Mesenchymal stem cell (in vitro differentiated cells and primary cell): ENCODE data around the gene ZC3H11A.

Experiments used
- DNase-seq: peaks from one replicate; pipeline ENCODE4 v3.0.0-alpha.2; 2013
- H2AFZ ChIP-seq: one replicate; pipeline ENCODE4 v1.6.1; 2013; ENCODE audit warnings: low read depth, mild to moderate bottlenecking, control low read depth, inconsistent platforms, low read length, moderate library complexity
- H2AK5ac ChIP-seq: 2 replicates; pipeline ENCODE4 v1.6.1; 2013; ENCODE audit warnings: low read length, moderate library complexity, mild to moderate bottlenecking, inconsistent platforms; ENCODE audit not compliant: severe bottlenecking
- H2BK120ac ChIP-seq: one replicate; pipeline ENCODE4 v1.6.1; 2013; ENCODE audit warnings: low read depth, mild to moderate bottlenecking, inconsistent platforms, low read length, moderate library complexity
- H2BK12ac ChIP-seq, 2 experiments: one replicate each; pipeline ENCODE4 v1.6.1; 2013; ENCODE audit warnings: inconsistent platforms in 2 of 2, low read length in 2 of 2, mild to moderate bottlenecking in 2 of 2, moderate library complexity in 2 of 2, control low read depth in 1 of 2
- H2BK15ac ChIP-seq: one replicate; pipeline ENCODE4 v1.6.1; 2013; ENCODE audit warnings: mild to moderate bottlenecking, low read depth, inconsistent platforms; ENCODE audit not compliant: poor library complexity, severe bottlenecking
- H2BK5ac ChIP-seq: 2 replicates; pipeline ENCODE4 v1.6.1; 2013; ENCODE audit warnings: low read depth, mild to moderate bottlenecking, low read length, control low read depth, inconsistent platforms; ENCODE audit not compliant: poor library complexity, severe bottlenecking
- H3K14ac ChIP-seq, 2 experiments: one replicate each; pipeline ENCODE4 v1.6.1; 2013; ENCODE audit warnings: inconsistent platforms in 2 of 2, low read length in 2 of 2, control low read depth in 1 of 2, mild to moderate bottlenecking in 1 of 2, moderate library complexity in 1 of 2
- H3K18ac ChIP-seq, 2 experiments: one replicate each; pipeline ENCODE4 v1.6.1; 2013; ENCODE audit warnings: inconsistent platforms in 2 of 2, low read length in 2 of 2, control low read depth in 1 of 2, low read depth in 1 of 2, mild to moderate bottlenecking in 1 of 2
- H3K23ac ChIP-seq, 2 experiments: one replicate each; pipeline ENCODE4 v1.6.1; 2013; ENCODE audit warnings: inconsistent platforms in 2 of 2, low read length in 2 of 2, mild to moderate bottlenecking in 2 of 2, moderate library complexity in 2 of 2, control low read depth in 1 of 2
- H3K27ac ChIP-seq: 2 replicates; pipeline ENCODE4 v1.5.1; 2013; ENCODE audit warnings: mild to moderate bottlenecking, moderate library complexity, low read length, control low read depth, inconsistent platforms; ENCODE audit not compliant: poor library complexity, severe bottlenecking
- H3K27me3 ChIP-seq, 2 experiments: 2 replicates each; pipeline versions ENCODE4 v1.6.1 to v1.7.0; 2013; ENCODE audit warnings: low read length in 2 of 2, mild to moderate bottlenecking in 2 of 2, moderate library complexity in 2 of 2, control low read depth in 1 of 2, inconsistent platforms in 1 of 2; ENCODE audit not compliant: control insufficient read depth in 1 of 2, insufficient read depth in 1 of 2
- H3K36me3 ChIP-seq, 2 experiments: 2 replicates each; pipeline versions ENCODE4 v1.6.1 to v1.7.0; 2013; ENCODE audit warnings: low read length in 2 of 2, control low read depth in 1 of 2, inconsistent platforms in 1 of 2, low read depth in 1 of 2, mild to moderate bottlenecking in 1 of 2; ENCODE audit not compliant: insufficient read depth in 2 of 2, control insufficient read depth in 1 of 2
- H3K4ac ChIP-seq, 2 experiments: one replicate each; pipeline ENCODE4 v1.6.1; 2013; ENCODE audit warnings: inconsistent platforms in 2 of 2, low read length in 2 of 2, mild to moderate bottlenecking in 2 of 2, moderate library complexity in 2 of 2, control low read depth in 1 of 2, low read depth in 1 of 2
- H3K4me1 ChIP-seq: 2 replicates; pipeline ENCODE4 v1.6.1; 2013; ENCODE audit warnings: low read depth, low read length, control low read depth; ENCODE audit not compliant: control insufficient read depth, insufficient read depth
- H3K4me2 ChIP-seq: 2 replicates; pipeline ENCODE4 v1.6.1; 2013; ENCODE audit warnings: low read length, mild to moderate bottlenecking, inconsistent platforms; ENCODE audit not compliant: poor library complexity, severe bottlenecking
- H3K4me3 ChIP-seq, 2 experiments: 2 replicates each; pipeline versions ENCODE4 v1.5.1 to v1.7.0; 2013; ENCODE audit warnings: low read length in 2 of 2, mild to moderate bottlenecking in 2 of 2, control low read depth in 1 of 2, low read depth in 1 of 2; ENCODE audit not compliant: insufficient read depth in 1 of 2
- H3K79me1 ChIP-seq: replicated peaks from 2 replicates; pipeline ENCODE4 v1.6.1; 2013; ENCODE audit warnings: mild to moderate bottlenecking, control low read depth, low read length, inconsistent platforms; ENCODE audit not compliant: poor library complexity, severe bottlenecking
- H3K9ac ChIP-seq: 2 replicates; pipeline ENCODE4 v1.7.0; 2013; ENCODE audit warnings: mild to moderate bottlenecking, low read length, moderate library complexity
- H3K9me3 ChIP-seq: 2 replicates; pipeline ENCODE4 v1.7.0; 2013; ENCODE audit warnings: mild to moderate bottlenecking, low read length; ENCODE audit not compliant: control insufficient read depth
- H4K8ac ChIP-seq: one replicate; pipeline ENCODE4 v1.6.1; 2013; ENCODE audit warnings: inconsistent platforms, mild to moderate bottlenecking, low read length, moderate library complexity
- H4K91ac ChIP-seq: one replicate; pipeline ENCODE4 v1.6.1; 2013; ENCODE audit warnings: mild to moderate bottlenecking, low read length, inconsistent platforms
- WGBS: methylation state at CpG from one replicate; pipeline ENCODE4 v1.1.7; 2013; ENCODE audit warnings: mixed read lengths; 5-methylcytosine and 5-hydroxymethylcytosine counted together

ZC3H11A gene

DNA sequence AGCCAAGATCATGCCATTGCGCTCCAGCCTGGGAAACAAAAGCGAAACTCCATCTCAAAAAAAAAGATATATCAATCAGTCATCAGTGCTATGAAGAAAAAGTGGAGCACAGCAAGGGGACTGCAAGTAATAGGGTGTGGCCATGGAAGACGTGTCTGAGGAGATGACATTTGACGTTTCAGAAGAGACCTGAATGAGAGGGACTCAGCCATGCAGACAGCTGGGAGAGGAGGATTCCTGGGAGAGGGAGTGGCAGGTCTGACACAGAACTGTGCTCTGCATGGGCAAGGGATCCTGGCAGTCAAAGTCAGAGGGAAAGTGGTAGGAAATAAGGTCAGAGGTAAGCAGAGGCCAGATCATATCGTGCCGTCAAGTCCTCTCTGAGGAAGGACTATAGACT lies 27.2 kb upstream of the ZC3H11A start:
- H2BK120ac ChIP-seq, result no peak overlapping the region

DNA sequence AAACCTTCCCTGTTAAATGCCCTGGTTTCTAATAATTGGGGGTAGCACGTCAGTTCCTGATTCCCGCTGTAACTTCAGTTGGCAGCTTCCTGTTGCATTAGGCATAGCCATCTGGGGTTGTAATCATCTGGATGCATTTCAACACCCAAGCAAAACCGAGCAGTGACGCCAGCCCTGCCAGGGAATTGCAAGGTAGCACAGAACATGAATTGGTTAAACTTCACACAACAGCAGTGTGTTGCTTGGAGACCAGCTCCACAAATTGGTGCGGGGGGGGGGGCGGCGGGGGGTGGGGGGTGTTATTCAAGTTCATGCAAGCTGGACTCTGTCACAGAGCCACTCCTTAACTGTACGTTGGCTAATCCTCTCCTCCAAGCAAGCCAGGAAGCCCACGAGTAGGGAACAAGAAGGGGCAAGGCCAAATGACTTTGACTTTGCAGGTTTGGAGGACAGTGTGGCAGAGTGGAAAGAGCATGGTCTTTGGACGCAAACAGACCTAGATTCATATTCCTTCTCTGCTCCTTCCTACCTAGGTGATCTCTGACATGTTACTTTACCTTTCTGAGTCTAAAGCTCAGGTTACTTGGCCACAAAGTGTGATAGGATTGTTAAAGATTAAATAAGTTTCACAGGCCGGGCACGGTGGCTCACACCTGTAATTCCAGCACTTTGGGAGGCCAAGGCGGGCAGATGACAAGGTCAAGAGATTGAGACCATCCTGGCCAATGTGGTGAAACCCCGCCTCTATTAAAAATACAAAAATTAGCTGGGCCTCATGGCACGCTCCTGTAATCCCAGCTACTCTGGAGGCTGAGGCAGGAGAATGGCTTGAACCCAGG lies 25.7 kb upstream of the ZC3H11A start:
- no peak overlapping the region for H2BK12ac ChIP-seq
- no peak overlapping the region for H3K4ac ChIP-seq
- no peak overlapping the region for H3K14ac ChIP-seq
- no peak overlapping the region for H2BK120ac ChIP-seq
- H2AK5ac ChIP-seq, result no peak overlapping the region
- no peak overlapping the region for H3K23ac ChIP-seq
- no peak overlapping the region for H3K4me3 ChIP-seq
- no peaks in the 10 kb centered on the region for H3K9me3 ChIP-seq
- no peaks in the 10 kb centered on the region for H3K79me1 ChIP-seq
- no peaks in the 10 kb centered on the region for H3K36me3 ChIP-seq
- H2BK15ac ChIP-seq, result no peak overlapping the region
- H3K4me1 ChIP-seq, result peaks cover 3% of the 10 kb centered on the region
- no peak overlapping the region for H4K91ac ChIP-seq
- H3K18ac ChIP-seq, result no peak overlapping the region
- H3K4me2 ChIP-seq, result no peak overlapping the region
- DNase-seq, result peak; percentile 67
- peaks cover 0 to 28% of the 10 kb centered on the region in 2 experiments for H3K27me3 ChIP-seq
- H4K8ac ChIP-seq, result no peak overlapping the region
- 80% methylated on average over 11 of the region's 15 CpGs for WGBS
- peak overlapping the region; percentile 73 for H3K9ac ChIP-seq
- H3K27ac ChIP-seq, result no peak overlapping the region
- no peak overlapping the region for H2AFZ ChIP-seq
- H2BK5ac ChIP-seq, result no peak overlapping the region

More for the DNA sequence above, 27.2 kb upstream of the ZC3H11A start:
- Histone ChIP-seq H3K36me3 (no peaks in the 10 kb centered on the region), H3K23ac (no peak overlapping the region), H2AFZ (no peak overlapping the region), H3K9me3 (no peaks in the 10 kb centered on the region), H3K79me1 (no peaks in the 10 kb centered on the region), H4K8ac (no peak overlapping the region), H3K4ac (no peak overlapping the region), H3K14ac (no peak overlapping the region), H2AK5ac (no peak overlapping the region), H3K18ac (no peak overlapping the region), H3K4me1 (peaks cover 3% of the 10 kb centered on the region), H2BK15ac (no peak overlapping the region), H2BK12ac (no peak overlapping the region), H3K4me3 (no peak overlapping the region), H3K27ac (no peak overlapping the region), H3K9ac (no peak overlapping the region), H2BK5ac (no peak overlapping the region), H3K4me2 (no peak overlapping the region), H3K27me3 (peaks cover 0 to 33% of the 10 kb centered on the region in 2 experiments), H4K91ac (no peak overlapping the region)
- DNase-seq, result no peak
- WGBS, result 88% methylated on average over 4 of the region's 6 CpGs

DNA sequence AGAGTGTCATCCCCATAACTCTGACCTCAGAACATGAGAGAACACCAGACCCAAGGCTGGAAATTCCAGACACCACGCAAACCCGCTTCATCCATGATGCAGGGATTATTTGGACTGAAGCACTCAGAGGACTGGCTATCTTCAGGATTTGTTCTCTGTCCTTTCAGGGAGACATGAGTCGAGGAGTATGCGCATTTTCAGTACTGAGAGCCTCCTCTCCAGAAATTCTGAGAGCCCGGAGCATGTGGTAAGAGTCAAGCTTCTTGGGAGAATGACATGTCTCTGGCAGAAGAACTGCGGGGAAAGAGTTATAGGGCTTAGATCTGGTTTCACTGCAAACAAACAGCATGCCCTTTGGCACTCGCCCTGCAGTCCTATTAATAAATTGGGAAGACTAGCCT lies 23.5 kb upstream of the ZC3H11A start:
- Histone ChIP-seq H3K4me1 (peaks cover 3% of the 10 kb centered on the region), H3K79me1 (no peaks in the 10 kb centered on the region), H2AK5ac (no peak overlapping the region), H3K27me3 (peaks cover 0 to 24% of the 10 kb centered on the region in 2 experiments), H3K4me2 (no peak overlapping the region), H3K14ac (no peak overlapping the region), H2BK120ac (no peak overlapping the region), H4K91ac (no peak overlapping the region), H2BK15ac (no peak overlapping the region), H4K8ac (no peak overlapping the region), H3K27ac (no peak overlapping the region), H2BK5ac (no peak overlapping the region), H3K4me3 (no peak overlapping the region), H3K9me3 (no peaks in the 10 kb centered on the region), H3K4ac (no peak overlapping the region), H3K36me3 (no peaks in the 10 kb centered on the region), H3K23ac (no peak overlapping the region), H3K9ac (no peak overlapping the region), H3K18ac (no peak overlapping the region), H2AFZ (no peak overlapping the region), H2BK12ac (no peak overlapping the region)
- WGBS, result 92% methylated on average over 6 of the region's 7 CpGs
- DNase-seq, result peak; percentile 22

GRCh38 chr1:203772836-203773235 lies 22.6 kb upstream of the ZC3H11A start:
- H2AK5ac ChIP-seq, result no peak overlapping the region
- H2BK12ac ChIP-seq, result no peak overlapping the region
- no peak for DNase-seq
- H3K4me1 ChIP-seq, result peaks cover 3% of the 10 kb centered on the region
- H3K4ac ChIP-seq, result no peak overlapping the region
- H3K23ac ChIP-seq, result no peak overlapping the region
- H3K9ac ChIP-seq, result no peak overlapping the region
- no peak overlapping the region for H4K91ac ChIP-seq
- H3K18ac ChIP-seq, result no peak overlapping the region
- H2AFZ ChIP-seq, result no peak overlapping the region
- no peaks in the 10 kb centered on the region for H3K36me3 ChIP-seq
- no peaks in the 10 kb centered on the region for H3K79me1 ChIP-seq
- no peak overlapping the region for H3K27ac ChIP-seq
- no peaks in the 10 kb centered on the region for H3K9me3 ChIP-seq
- H4K8ac ChIP-seq, result no peak overlapping the region
- no peak overlapping the region for H2BK5ac ChIP-seq
- H3K27me3 ChIP-seq, result peaks cover 0 to 24% of the 10 kb centered on the region in 2 experiments
- H2BK120ac ChIP-seq, result no peak overlapping the region
- no peak overlapping the region for H3K4me3 ChIP-seq
- H2BK15ac ChIP-seq, result no peak overlapping the region
- H3K4me2 ChIP-seq, result no peak overlapping the region
- WGBS, result 86% methylated on average over 1 of the region's 1 CpG
- no peak overlapping the region for H3K14ac ChIP-seq
